Thyroid gland (tissue), 4 donors: ENCODE measurements around the gene FOXO3.

Experiments
- POLR2A ChIP-seq, 2 donors: fragments of 450-650 bp; IDR thresholded peaks; one replicate each; pipeline ENCODE4 v1.6.1; 2017; ENCODE audit warnings: antibody characterized with exemption in 2 of 2, mild to moderate bottlenecking in 2 of 2, moderate library complexity in 1 of 2
- TF ChIP-seq, protein P1 (sequence below), 6 experiments: fragments of 200-600 bp in 3 of 6; fragments of 450-650 bp in 3 of 6; sonication (generic) in 3 of 6; IDR thresholded peaks; one replicate each; pipeline ENCODE4 v1.5.1; 2016 to 2019; ENCODE audit warnings: antibody characterized with exemption in 6 of 6, mild to moderate bottlenecking in 2 of 6, inconsistent platforms in 1 of 6, moderate library complexity in 1 of 6

DNA sequence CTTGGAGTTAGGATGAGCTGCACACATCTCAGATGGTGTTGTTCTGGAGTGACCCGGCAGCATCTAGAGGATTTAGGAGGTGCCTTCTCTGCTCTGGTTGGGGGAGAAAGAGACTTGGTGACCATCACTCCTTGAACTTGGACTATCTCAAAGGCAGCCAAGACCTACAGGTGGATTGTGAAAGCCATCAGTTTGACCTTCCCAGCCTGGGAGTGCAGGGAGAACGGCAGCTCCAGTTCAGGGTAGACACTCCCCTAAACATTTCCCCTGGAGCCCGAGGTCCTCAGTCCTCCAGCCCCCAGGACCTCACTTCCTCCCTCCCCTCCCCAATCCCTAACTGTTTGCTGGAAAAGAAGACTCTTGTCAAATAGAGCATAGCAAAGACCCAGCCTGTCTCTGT is 158.8 kb downstream of the FOXO3 start:
- TF ChIP-seq POLR2A (IDR thresholded peaks at IDR 0.05): no peak
- TF ChIP-seq, protein P1, sequence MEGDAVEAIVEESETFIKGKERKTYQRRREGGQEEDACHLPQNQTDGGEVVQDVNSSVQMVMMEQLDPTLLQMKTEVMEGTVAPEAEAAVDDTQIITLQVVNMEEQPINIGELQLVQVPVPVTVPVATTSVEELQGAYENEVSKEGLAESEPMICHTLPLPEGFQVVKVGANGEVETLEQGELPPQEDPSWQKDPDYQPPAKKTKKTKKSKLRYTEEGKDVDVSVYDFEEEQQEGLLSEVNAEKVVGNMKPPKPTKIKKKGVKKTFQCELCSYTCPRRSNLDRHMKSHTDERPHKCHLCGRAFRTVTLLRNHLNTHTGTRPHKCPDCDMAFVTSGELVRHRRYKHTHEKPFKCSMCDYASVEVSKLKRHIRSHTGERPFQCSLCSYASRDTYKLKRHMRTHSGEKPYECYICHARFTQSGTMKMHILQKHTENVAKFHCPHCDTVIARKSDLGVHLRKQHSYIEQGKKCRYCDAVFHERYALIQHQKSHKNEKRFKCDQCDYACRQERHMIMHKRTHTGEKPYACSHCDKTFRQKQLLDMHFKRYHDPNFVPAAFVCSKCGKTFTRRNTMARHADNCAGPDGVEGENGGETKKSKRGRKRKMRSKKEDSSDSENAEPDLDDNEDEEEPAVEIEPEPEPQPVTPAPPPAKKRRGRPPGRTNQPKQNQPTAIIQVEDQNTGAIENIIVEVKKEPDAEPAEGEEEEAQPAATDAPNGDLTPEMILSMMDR (IDR thresholded peaks at IDR 0.05): no peak
